HG02763 (cell line): Measurements from ENCODE around the gene IDI1.
"Not testable (repeated sequence)": the region's sequence is repeated elsewhere in the genome, so short reads cannot be mapped to it uniquely, and the experiment has no call there.

Experiments used
- ATAC-seq: cut with Tn5 transposase; IDR thresholded peaks from one replicate; pipeline ENCODE4 v1.9.1; 2021; ENCODE audit warnings: mild to moderate bottlenecking, moderate library complexity; ENCODE audit not compliant: unreplicated experiment

IDI1 gene

GRCh38 chr10:1064964-1065247 is 16.0 kb upstream of the IDI1 start:
- no peak for ATAC-seq

GRCh38 chr10:1063232-1063865 is 14.4 kb upstream of the IDI1 start:
- no peak for ATAC-seq

GRCh38 chr10:1061930-1062774 is 13.2 kb upstream of the IDI1 start:
- no peak for ATAC-seq

GRCh38 chr10:1059902-1060301 is 11.0 kb upstream of the IDI1 start:
- no peak for ATAC-seq

- no peak for ATAC-seq
Measured at GRCh38 chr10:1058017-1058416, 9.1 kb upstream of the IDI1 start.

GRCh38 chr10:1057106-1057657 is 8.3 kb upstream of the IDI1 start:
- ATAC-seq, result peak; percentile 18

- peak; percentile 95 for ATAC-seq
Measured at GRCh38 chr10:1056326-1057105, 7.6 kb upstream of the IDI1 start, which contains the start of gene WDR37. Gene WDR37 (plus strand): TSS chr10:1056385. CDS start chr10:1072156, 15,771 bp downstream.

- ATAC-seq, result no peak
Measured at GRCh38 chr10:1054684-1055083, 5.8 kb upstream of the IDI1 start.

- ATAC-seq, result no peak
Measured at GRCh38 chr10:1050554-1050953, 1.6 kb upstream of the IDI1 start.

GRCh38 chr10:1050145-1050544 is 1.2 kb upstream of the IDI1 start:
- ATAC-seq, result no peak

GRCh38 chr10:1049425-1049958 is 573 bp upstream of the IDI1 start:
- no peak for ATAC-seq

- ATAC-seq, result no peak
Measured at GRCh38 chr10:1048349-1048731, 579 bp downstream of the IDI1 start.

GRCh38 chr10:1047937-1048336 is 982 bp downstream of the IDI1 start:
- no peak for ATAC-seq

GRCh38 chr10:1045415-1045814 is 3.5 kb downstream of the IDI1 start:
- ATAC-seq, result no peak

- ATAC-seq, result no peak
Measured at GRCh38 chr10:1044964-1045363, 4.0 kb downstream of the IDI1 start.

GRCh38 chr10:1044146-1044545 is 4.8 kb downstream of the IDI1 start:
- ATAC-seq, result no peak

GRCh38 chr10:1043532-1043995 is 5.4 kb downstream of the IDI1 start:
- peak; percentile 36 for ATAC-seq

- no peak for ATAC-seq
Measured at GRCh38 chr10:1041514-1041913, 7.4 kb downstream of the IDI1 start.

GRCh38 chr10:1040133-1040532 is 8.8 kb downstream of the IDI1 start:
- ATAC-seq, result no peak

- not testable (repeated sequence) for ATAC-seq
Measured at GRCh38 chr10:1038769-1039168, 10.2 kb downstream of the IDI1 start.

- ATAC-seq, result no peak
Measured at GRCh38 chr10:1037098-1037497, 11.8 kb downstream of the IDI1 start.
